Lower leg skin (tissue), 3 donors: Measurements from ENCODE around the gene EEF1AKMT3.

Experiments
- CTCF ChIP-seq, 3 donors: fragments of 450-650 bp; IDR thresholded peaks; one replicate each; pipeline ENCODE4 v1.5.1; 2016; ENCODE audit warnings: antibody characterized with exemption in 3 of 3, mild to moderate bottlenecking in 3 of 3, moderate library complexity in 2 of 3
- POLR2A ChIP-seq, 2 donors: fragments of 450-650 bp; IDR thresholded peaks; one replicate each; pipeline ENCODE4 v1.6.1; 2016 to 2017; ENCODE audit warnings: antibody characterized with exemption in 2 of 2, mild to moderate bottlenecking in 1 of 2, moderate library complexity in 1 of 2

- TF ChIP-seq CTCF (IDR thresholded peaks at IDR 0.05) (no peak), POLR2A (IDR thresholded peaks at IDR 0.05) (no peak)
Observed at GRCh38 chr12:57758552-57759359, 13.7 kb upstream of the EEF1AKMT3 start.
